Endothelial cell of umbilical vein (primary cell): ENCODE results near the gene DISP3. TPM values are rescaled to one million over a fixed set of nuclear protein-coding genes. Genes with fewer than 3 reads are reported as not detected.

Source experiments
- BruUV-seq: library from RNA; stranded (reverse); fragments of 400-500 nt; replicated peaks from 2 replicates; lab custom pipeline; 2021; lab: Mats Ljungman, UMichigan
- CTCF ChIA-PET: fragments of 300-600, 350-600 bp; sonication (Branson Sonifier 250); formaldehyde crosslinking; loops from one replicate; lab custom pipeline; 2021; ENCODE audit warnings: antibody characterized with exemption, inconsistent platforms; lab: Charles Lee
- POLR2A ChIA-PET: fragments of 300-600, 350-600 bp; sonication (Branson Sonifier 250); formaldehyde crosslinking; loops from one replicate; lab custom pipeline; 2021; ENCODE audit warnings: antibody characterized with exemption, inconsistent platforms; lab: Charles Lee
- DNase-seq: peaks from one replicate; pipeline ENCODE4 v3.0.0-alpha.2; 2011; ENCODE audit warnings: low read depth, low spot score
- FAIRE-seq: peaks from 2 replicates; lab custom pipeline; 2011; peaks lifted over from hg19 to GRCh38; lab: Jason Lieb, UNC
- H2AFZ ChIP-seq: 2 replicates; pipeline ENCODE4 v1.6.0; 2012; ENCODE audit warnings: low read depth, low read length, control low read depth, inconsistent platforms
- H3K27ac ChIP-seq: 2 replicates; pipeline ENCODE4 v1.5.1; 2011; ENCODE audit warnings: low read depth, mild to moderate bottlenecking, control low read depth, low read length, moderate library complexity; ENCODE audit not compliant: insufficient read depth
- H3K27me3 ChIP-seq, 2 experiments: 2 replicates each; pipeline versions ENCODE4 v1.6.0 to v1.6.1; 2011; ENCODE audit warnings: low read length in 2 of 2, mixed read lengths in 1 of 2; ENCODE audit not compliant: control insufficient read depth in 2 of 2, insufficient read depth in 2 of 2
- H3K36me3 ChIP-seq, 2 experiments: 2 replicates in 1 of 2; 3 replicates in 1 of 2; pipeline ENCODE4 v1.5.1; 2011; ENCODE audit warnings: low read length in 2 of 2, mild to moderate bottlenecking in 1 of 2, moderate library complexity in 1 of 2; ENCODE audit not compliant: control insufficient read depth in 2 of 2, insufficient read depth in 2 of 2; ENCODE audit errors: extremely low read depth in 1 of 2
- H3K4me1 ChIP-seq: 3 replicates; pipeline ENCODE4 v1.5.1; 2011; ENCODE audit warnings: mild to moderate bottlenecking, low read length; ENCODE audit not compliant: control insufficient read depth, insufficient read depth; ENCODE audit errors: extremely low read depth
- H3K4me2 ChIP-seq: 2 replicates; pipeline ENCODE4 v1.6.1; 2011; ENCODE audit warnings: low read length, control low read depth, mixed read lengths; ENCODE audit not compliant: insufficient read depth
- H3K4me3 ChIP-seq, 3 experiments: fragments of 200-600 bp in 1 of 3; sonication (generic), shearing (Covaris generic) in 1 of 3; replicated peaks in 1 of 3; 2 replicates each; pipeline ENCODE4 v1.5.1; 2011 to 2016; ENCODE audit warnings: control low read depth in 3 of 3, low read length in 3 of 3, mild to moderate bottlenecking in 2 of 3, inconsistent platforms in 1 of 3, low read depth in 1 of 3, moderate library complexity in 1 of 3; ENCODE audit not compliant: insufficient read depth in 1 of 3
- H3K79me2 ChIP-seq: 2 replicates; pipeline ENCODE4 v1.6.0; 2012; ENCODE audit warnings: low read length, inconsistent platforms; ENCODE audit not compliant: control insufficient read depth, insufficient read depth
- H3K9ac ChIP-seq: replicated peaks from 2 replicates; pipeline ENCODE3; 2011; ENCODE audit warnings: low read length, control low read depth; ENCODE audit not compliant: insufficient read depth; ENCODE audit errors: extremely low read depth
- H3K9me1 ChIP-seq: replicated peaks from 3 replicates; pipeline ENCODE4 v1.6.0; 2011; ENCODE audit warnings: mild to moderate bottlenecking, low read length; ENCODE audit not compliant: control insufficient read depth, insufficient read depth; ENCODE audit errors: extremely low read depth
- H3K9me3 ChIP-seq: replicated peaks from 2 replicates; pipeline ENCODE4 v1.5.1; 2012; ENCODE audit warnings: low read length, inconsistent platforms; ENCODE audit not compliant: control insufficient read depth, insufficient read depth
- H4K20me1 ChIP-seq: replicated peaks from 2 replicates; pipeline ENCODE3; 2011; ENCODE audit warnings: mild to moderate bottlenecking, low read length; ENCODE audit not compliant: control insufficient read depth, insufficient read depth; ENCODE audit errors: extremely low read depth
- EZH2 ChIP-seq: IDR thresholded peaks from 2 replicates; pipeline ENCODE4 v1.6.1; 2012; ENCODE audit warnings: borderline replicate concordance, low read depth, mild to moderate bottlenecking, moderate library complexity, low read length, inconsistent platforms; ENCODE audit not compliant: severe bottlenecking
- FOS ChIP-seq: IDR thresholded peaks from 2 replicates; pipeline ENCODE4 v1.6.1; 2011; ENCODE audit warnings: mild to moderate bottlenecking, low read length, moderate library complexity, borderline replicate concordance; ENCODE audit not compliant: insufficient read depth
- GATA2 ChIP-seq: IDR thresholded peaks from 2 replicates; pipeline ENCODE4 v1.7.0; 2011; ENCODE audit warnings: low read depth, mild to moderate bottlenecking, moderate library complexity, mixed read lengths, low read length; ENCODE audit not compliant: insufficient read length, insufficient read depth
- JUN ChIP-seq: IDR thresholded peaks from 2 replicates; pipeline ENCODE4 v1.6.1; 2011; ENCODE audit warnings: borderline replicate concordance, low read depth; ENCODE audit not compliant: insufficient read length, insufficient read depth
- MYC ChIP-seq: IDR thresholded peaks from one replicate; pipeline ENCODE4 v1.6.1; 2011; ENCODE audit warnings: mild to moderate bottlenecking, low read depth, low read length
- POLR2A ChIP-seq: IDR thresholded peaks from 2 replicates; pipeline ENCODE4 v1.6.1; 2012; ENCODE audit warnings: low read depth, mild to moderate bottlenecking, control low read depth, low read length
- POLR2AphosphoS5 ChIP-seq: IDR thresholded peaks from 2 replicates; pipeline ENCODE4 v1.6.1; 2012; ENCODE audit warnings: low read depth, mild to moderate bottlenecking, control low read depth, low read length, moderate library complexity; ENCODE audit not compliant: insufficient read depth
- dilution Hi-C: fragments of 300-500 bp; cut with MboI; formaldehyde crosslinking; loops from one replicate; pipeline ENCODE4 v1.15.0; 2019; ENCODE audit warnings: low sequenced_read_pairs; ENCODE audit not compliant: extremely low pct_ligation_motif_present
- intact Hi-C: fragments of 100-400 bp; cut with micrococcal nuclease; formaldehyde crosslinking; loops from one replicate; pipeline ENCODE4 v1.10.0; 2022
- polyA plus RNA-seq, 4 experiments: library from polyadenylated mRNA; depleted of rRNA in 3 of 4; stranded (reverse) in 3 of 4; unstranded in 1 of 4; fragments of >200 nt; gene quantifications; 2 replicates each; pipeline versions ENCODE4 v1.2.1 to v1.2.3, GENCODE V29; 2011 to 2012; ENCODE audit warnings: missing spikeins in 1 of 4
- total RNA-seq: library from RNA; stranded (reverse); gene quantifications from 2 replicates; pipeline ENCODE4 v1.2.3, GENCODE V29; 2021
- TF ChIP-seq, protein P1 (sequence below): IDR thresholded peaks from 2 replicates; pipeline ENCODE4 v1.6.1; 2011; ENCODE audit not compliant: insufficient read depth, insufficient read length
- TF ChIP-seq, protein P2 (sequence below), 2 donors: IDR thresholded peaks; 1 replicate in 1 of 2; 2 replicates in 1 of 2; pipeline ENCODE4 v1.5.1; 2011; ENCODE audit warnings: low read length in 2 of 2, mild to moderate bottlenecking in 2 of 2, moderate library complexity in 2 of 2, control low read depth in 1 of 2, inconsistent platforms in 1 of 2, low read depth in 1 of 2; ENCODE audit not compliant: insufficient read depth in 1 of 2; ENCODE audit errors: extremely low read depth in 1 of 2

DISP3 gene
- total and polyA plus RNA-seq, 2 donors (not counting 3 experiments of a cell fraction or from before 2014, with no cell fraction given): 0.26 to 0.49 TPM

DNA sequence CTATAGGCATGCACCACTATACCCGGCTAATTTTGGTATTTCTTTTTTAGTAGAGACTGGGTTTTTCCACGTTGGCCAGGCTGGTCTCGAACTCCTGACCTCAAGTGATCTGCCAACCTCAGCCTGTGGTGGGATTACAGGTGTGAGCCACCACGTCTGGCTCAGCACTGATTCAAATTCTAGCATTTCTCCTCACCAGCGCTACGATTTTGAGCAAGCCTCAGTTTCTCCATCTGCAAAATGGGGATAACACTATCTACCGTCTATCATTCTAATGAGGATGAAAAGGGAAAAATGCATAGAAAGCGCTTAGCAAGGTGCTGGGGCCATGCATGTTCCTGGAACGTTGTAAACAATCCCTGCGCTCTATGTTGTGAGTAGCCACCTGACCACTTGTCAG is 49.0 kb upstream of the DISP3 start:
- Histone ChIP-seq H3K27ac (no peak overlapping the region), H3K4me2 (no peak overlapping the region), H3K4me1 (no peaks in the 10 kb centered on the region), H3K9me3 (no peaks in the 10 kb centered on the region), H3K9me1 (no peaks in the 10 kb centered on the region), H3K79me2 (no peaks in the 10 kb centered on the region), H3K9ac (no peak overlapping the region), H4K20me1 (no peaks in the 10 kb centered on the region), H2AFZ (no peak overlapping the region), H3K27me3 (no peaks in the 10 kb centered on the region), H3K36me3 (no peaks in the 10 kb centered on the region), H3K4me3 (no peak overlapping the region)
- BruUV-seq: no TSS peak
- dilution Hi-C loops (no loop called here), intact Hi-C loops (no loop called here)
- TF ChIP-seq, protein P1, sequence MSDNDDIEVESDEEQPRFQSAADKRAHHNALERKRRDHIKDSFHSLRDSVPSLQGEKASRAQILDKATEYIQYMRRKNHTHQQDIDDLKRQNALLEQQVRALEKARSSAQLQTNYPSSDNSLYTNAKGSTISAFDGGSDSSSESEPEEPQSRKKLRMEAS: no peak
- no peak for TF ChIP-seq POLR2AphosphoS5
- TF ChIP-seq GATA2: no peak
- no peak for TF ChIP-seq FOS
- TF ChIP-seq JUN: no peak
- TF ChIP-seq, protein P2, sequence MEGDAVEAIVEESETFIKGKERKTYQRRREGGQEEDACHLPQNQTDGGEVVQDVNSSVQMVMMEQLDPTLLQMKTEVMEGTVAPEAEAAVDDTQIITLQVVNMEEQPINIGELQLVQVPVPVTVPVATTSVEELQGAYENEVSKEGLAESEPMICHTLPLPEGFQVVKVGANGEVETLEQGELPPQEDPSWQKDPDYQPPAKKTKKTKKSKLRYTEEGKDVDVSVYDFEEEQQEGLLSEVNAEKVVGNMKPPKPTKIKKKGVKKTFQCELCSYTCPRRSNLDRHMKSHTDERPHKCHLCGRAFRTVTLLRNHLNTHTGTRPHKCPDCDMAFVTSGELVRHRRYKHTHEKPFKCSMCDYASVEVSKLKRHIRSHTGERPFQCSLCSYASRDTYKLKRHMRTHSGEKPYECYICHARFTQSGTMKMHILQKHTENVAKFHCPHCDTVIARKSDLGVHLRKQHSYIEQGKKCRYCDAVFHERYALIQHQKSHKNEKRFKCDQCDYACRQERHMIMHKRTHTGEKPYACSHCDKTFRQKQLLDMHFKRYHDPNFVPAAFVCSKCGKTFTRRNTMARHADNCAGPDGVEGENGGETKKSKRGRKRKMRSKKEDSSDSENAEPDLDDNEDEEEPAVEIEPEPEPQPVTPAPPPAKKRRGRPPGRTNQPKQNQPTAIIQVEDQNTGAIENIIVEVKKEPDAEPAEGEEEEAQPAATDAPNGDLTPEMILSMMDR (IDR thresholded peaks at IDR 0.05; ENCODE audit: extremely low read depth in 1 of 2, insufficient read depth in 1 of 2, low read depth in 1 of 2, low read length in 2 of 2): no peak
- no peak for TF ChIP-seq MYC
- no peak for TF ChIP-seq POLR2A
- no peak for TF ChIP-seq EZH2
- ChIA-PET CTCF (no interaction called here), POLR2A (no interaction called here)
- DNase-seq (no peak), FAIRE-seq (no peak)
